SU-DHL-6 (cell line): ENCODE measurements around the gene CIZ1.

Source experiments
- H2AFZ ChIP-seq: fragments of 200-600 bp; sonication (generic); 2 replicates; pipeline ENCODE4 v1.6.1; 2014; ENCODE audit warnings: low read depth, mild to moderate bottlenecking, moderate library complexity, mixed read lengths, antibody characterized with exemption, low read length; ENCODE audit not compliant: severe bottlenecking
- H3F3A ChIP-seq: fragments of 200-600 bp; shearing (Covaris generic); 2 replicates; pipeline ENCODE4 v1.6.0; 2016; ENCODE audit warnings: antibody characterized with exemption, mild to moderate bottlenecking; ENCODE audit not compliant: insufficient read depth
- H3K27ac ChIP-seq: fragments of 200-600 bp; sonication (generic); 2 replicates; pipeline ENCODE4 v1.5.1; 2016; ENCODE audit warnings: low read depth, mild to moderate bottlenecking, low read length, moderate library complexity, mixed read lengths
- H3K27me3 ChIP-seq: fragments of 200-600 bp; sonication (generic), shearing (Covaris generic); 2 replicates; pipeline ENCODE4 v1.6.0; 2014; ENCODE audit warnings: mild to moderate bottlenecking, low read length
- H3K36me3 ChIP-seq: fragments of 200-600 bp; sonication (generic); 2 replicates; pipeline ENCODE4 v1.6.1; 2014; ENCODE audit warnings: mild to moderate bottlenecking, low read length, mixed read lengths
- H3K4me2 ChIP-seq: fragments of 300-600, 200-600 bp; shearing (Covaris generic), sonication (generic); 2 replicates; pipeline ENCODE4 v1.6.0; 2014; ENCODE audit warnings: low read length, low read depth, mild to moderate bottlenecking; ENCODE audit not compliant: poor library complexity, severe bottlenecking
- H3K4me3 ChIP-seq: fragments of 200-600 bp; sonication (generic); 2 replicates; pipeline ENCODE4 v1.5.1; 2014; ENCODE audit warnings: antibody characterized with exemption, low read length, mild to moderate bottlenecking, mixed read lengths; ENCODE audit not compliant: insufficient read depth, poor library complexity, severe bottlenecking
- H3K79me2 ChIP-seq: fragments of 200-600 bp; sonication (generic); 2 replicates; pipeline ENCODE4 v1.6.1; 2014; ENCODE audit warnings: mild to moderate bottlenecking, low read length, moderate library complexity; ENCODE audit not compliant: insufficient read depth
- H3K9ac ChIP-seq: fragments of 200-600 bp; sonication (generic); 2 replicates; pipeline ENCODE4 v1.7.0; 2014; ENCODE audit warnings: mild to moderate bottlenecking, low read length
- H3K9me2 ChIP-seq: fragments of 200-600 bp; sonication (generic); replicated peaks from 2 replicates; pipeline ENCODE4 v1.6.1; 2014; ENCODE audit warnings: low read length; ENCODE audit not compliant: insufficient read depth
- H3K9me3 ChIP-seq: fragments of 200-600 bp; sonication (generic); 2 replicates; pipeline ENCODE4 v1.6.1; 2014; ENCODE audit warnings: low read length, mixed read lengths; ENCODE audit not compliant: insufficient read depth
- H4K20me1 ChIP-seq: fragments of 200-600 bp; sonication (generic); 2 replicates; pipeline ENCODE4 v1.6.1; 2014; ENCODE audit warnings: low read depth, mild to moderate bottlenecking, antibody characterized with exemption, low read length, moderate library complexity, mixed read lengths
- CTCF ChIP-seq: fragments of 200-600 bp; sonication (generic); IDR thresholded peaks from one replicate; pipeline ENCODE4 v1.5.1; 2017; ENCODE audit warnings: antibody characterized with exemption, mild to moderate bottlenecking, low read length, moderate library complexity; ENCODE audit not compliant: insufficient read depth, poor library complexity, severe bottlenecking
- EZH2phosphoT487 ChIP-seq: fragments of 200-600 bp; sonication (generic), shearing (Covaris generic); conservative IDR thresholded peaks from 2 replicates; pipeline ENCODE4 v1.6.1; 2018; ENCODE audit warnings: mild to moderate bottlenecking, antibody characterized with exemption, low read length, moderate library complexity, mixed read lengths

Gene CIZ1

DNA sequence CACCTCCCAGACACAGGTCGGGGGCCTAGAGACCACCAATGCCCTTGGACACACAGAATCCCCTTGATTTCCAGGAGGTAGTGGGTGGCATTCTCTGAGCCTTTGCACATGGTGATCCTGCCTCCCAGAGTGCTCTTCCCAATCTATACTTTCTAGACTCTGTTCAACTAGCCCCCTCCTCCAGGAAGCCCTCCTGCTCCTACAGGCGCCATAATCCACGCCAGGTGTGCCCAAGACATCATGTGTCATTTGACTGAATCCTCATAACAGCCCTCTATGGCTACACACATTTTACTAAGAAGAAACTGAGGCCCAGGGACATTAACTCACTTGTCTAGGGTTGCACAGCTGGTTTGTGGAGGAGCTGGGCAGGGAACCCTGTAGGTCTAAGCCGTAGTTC, 24.2 kb downstream of the CIZ1 start:
- H3K36me3 ChIP-seq = no peaks in the 10 kb centered on the region
- H3K4me2 ChIP-seq = no peak overlapping the region
- H3K9me3 ChIP-seq = no peaks in the 10 kb centered on the region
- H3K27me3 ChIP-seq = no peaks in the 10 kb centered on the region
- H3K9me2 ChIP-seq = no peaks in the 10 kb centered on the region
- H3K27ac ChIP-seq = no peak overlapping the region
- H3F3A ChIP-seq = no peaks in the 10 kb centered on the region
- H2AFZ ChIP-seq = no peak overlapping the region
- no peak for TF ChIP-seq EZH2phosphoT487
- no peaks in the 10 kb centered on the region for H4K20me1 ChIP-seq
- no peak overlapping the region for H3K4me3 ChIP-seq
- no peaks in the 10 kb centered on the region for H3K79me2 ChIP-seq
- H3K9ac ChIP-seq = no peak overlapping the region

DNA sequence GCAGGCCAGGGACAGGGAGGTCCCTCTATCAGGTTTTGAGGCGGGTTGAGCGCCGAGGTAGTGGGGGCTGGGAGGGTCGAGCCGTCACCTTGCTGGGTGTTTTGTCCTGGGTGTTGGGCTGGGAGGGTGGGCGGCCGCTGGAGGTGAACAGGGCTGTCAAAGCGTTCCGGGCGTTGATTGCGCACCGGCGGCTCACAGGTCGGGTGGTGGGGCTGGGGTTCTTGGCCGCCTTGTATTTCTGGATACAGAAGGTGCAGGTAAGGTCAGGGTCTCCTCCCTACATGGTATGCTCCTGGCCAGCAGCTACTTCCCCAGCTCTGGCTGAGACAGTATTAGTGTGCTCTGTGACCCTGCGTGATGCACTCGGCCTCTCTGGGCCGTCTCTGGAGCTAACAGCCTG, 25.2 kb downstream of the CIZ1 start:
- H3K36me3 ChIP-seq = no peaks in the 10 kb centered on the region
- no peak overlapping the region for H3K4me2 ChIP-seq
- H3F3A ChIP-seq = no peaks in the 10 kb centered on the region
- H3K27ac ChIP-seq = no peak overlapping the region
- H3K79me2 ChIP-seq = no peaks in the 10 kb centered on the region
- H3K9ac ChIP-seq = no peak overlapping the region
- no peaks in the 10 kb centered on the region for H4K20me1 ChIP-seq
- no peak overlapping the region for H2AFZ ChIP-seq
- no peak for TF ChIP-seq CTCF
- no peak for TF ChIP-seq EZH2phosphoT487
- H3K4me3 ChIP-seq = no peak overlapping the region
- no peaks in the 10 kb centered on the region for H3K27me3 ChIP-seq
- H3K9me2 ChIP-seq = no peaks in the 10 kb centered on the region
- no peaks in the 10 kb centered on the region for H3K9me3 ChIP-seq

GRCh38 chr9:128164307-128164885, 27.0 kb downstream of the CIZ1 start:
- Histone ChIP-seq H3K9me3 (no peaks in the 10 kb centered on the region), H3K27ac (no peak overlapping the region), H3K36me3 (no peaks in the 10 kb centered on the region), H3K9ac (no peak overlapping the region), H4K20me1 (no peaks in the 10 kb centered on the region), H3K4me2 (no peak overlapping the region), H3K4me3 (no peak overlapping the region), H2AFZ (no peak overlapping the region), H3K9me2 (no peaks in the 10 kb centered on the region), H3K27me3 (no peaks in the 10 kb centered on the region), H3F3A (no peaks in the 10 kb centered on the region), H3K79me2 (no peaks in the 10 kb centered on the region)
- TF ChIP-seq CTCF (no peak), EZH2phosphoT487 (no peak)

DNA sequence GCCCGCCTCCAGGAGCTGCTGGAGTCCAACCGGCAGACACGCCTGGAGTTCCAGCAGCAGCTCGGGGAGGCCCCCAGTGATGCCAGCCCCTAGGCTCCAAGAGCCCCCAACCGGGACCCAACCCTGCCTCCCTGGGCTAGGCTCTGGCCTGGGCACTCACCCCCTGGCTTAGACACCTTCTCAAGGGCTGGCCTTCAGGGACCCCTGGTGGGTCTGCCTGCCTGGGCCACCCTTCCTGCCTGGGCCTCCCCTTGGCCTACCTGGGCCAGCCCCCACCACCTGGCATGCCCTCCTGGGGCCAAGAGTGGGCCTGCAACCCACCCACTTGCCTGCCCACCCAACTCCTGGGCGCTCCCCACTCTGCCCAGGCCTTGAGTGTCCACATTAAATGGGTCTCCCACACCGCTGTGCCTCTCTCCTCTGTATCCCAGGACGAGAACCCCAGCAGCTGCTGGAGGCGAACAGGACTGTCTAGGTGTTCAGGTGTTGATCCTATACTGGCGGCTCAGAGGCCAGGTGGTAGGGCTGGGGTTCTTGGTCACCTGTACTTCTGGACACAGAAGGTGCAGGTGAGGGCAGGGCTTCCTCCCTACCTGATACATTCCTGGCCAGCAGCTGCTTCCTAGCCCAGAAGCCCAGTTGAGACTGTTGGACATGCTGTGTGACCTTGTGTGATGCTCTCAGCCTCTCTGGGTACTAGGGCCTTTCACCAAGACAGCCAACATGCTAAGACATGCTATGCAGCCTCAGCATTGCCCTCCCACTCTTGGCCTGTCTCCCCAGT, 27.7 kb downstream of the CIZ1 start:
- Histone ChIP-seq H3K27me3 (no peaks in the 10 kb centered on the region), H3K4me2 (no peak overlapping the region), H3K9ac (no peak overlapping the region), H3F3A (no peaks in the 10 kb centered on the region), H3K9me3 (no peaks in the 10 kb centered on the region), H3K27ac (no peak overlapping the region), H3K9me2 (no peaks in the 10 kb centered on the region), H3K36me3 (no peaks in the 10 kb centered on the region), H4K20me1 (no peaks in the 10 kb centered on the region), H3K79me2 (no peaks in the 10 kb centered on the region), H3K4me3 (no peak overlapping the region), H2AFZ (no peak overlapping the region)
- TF ChIP-seq CTCF (no peak), EZH2phosphoT487 (no peak)
